ENCODE measurements around the gene PLOD1. TPM values are rescaled to one million over a fixed set of nuclear protein-coding genes. Genes with fewer than 3 reads are reported as not detected.
"Not testable (repeated sequence)": the region's sequence is repeated elsewhere in the genome, so short reads cannot be mapped to it uniquely, and the experiment has no call there.

PLOD1 gene
- total RNA-seq, 4 donors from 2014 or later = 52.8 to 87.9 (median 64.0) TPM

DNA sequence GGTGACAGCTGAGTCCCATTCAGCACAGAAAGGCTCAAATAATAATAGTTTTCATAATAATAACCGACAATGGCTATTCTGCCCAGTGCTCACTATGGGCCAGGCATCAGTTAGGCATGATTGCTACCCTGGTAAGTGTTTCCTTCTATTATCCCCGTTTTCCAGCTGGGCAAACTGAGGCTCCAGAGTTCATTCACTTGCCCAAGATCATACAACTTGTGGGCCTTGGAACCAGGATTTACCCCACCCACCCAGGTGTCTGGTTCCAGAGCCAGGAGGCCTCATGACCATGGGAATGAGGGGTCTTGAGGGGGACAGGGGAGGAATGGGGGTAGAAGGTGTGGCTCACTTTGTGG is 518 bp downstream of the PLOD1 start:
- Histone ChIP-seq H3K4me1 (peaks cover 0 to 63% (median 21%) of the 10 kb centered on the region in 4 donors), H3K4me3 (peak overlapping the region; percentile 49 to 77 (median 72)), H3K27me3 (no peaks in the 10 kb centered on the region), H3K36me3 (peaks cover 0 to 8% (median 0%) of the 10 kb centered on the region in 3 donors), H3K27ac (peak overlapping the region; percentile 73 to 92 (median 84)), H3K9me3 (no peaks in the 10 kb centered on the region)
- TF ChIP-seq, protein P1, sequence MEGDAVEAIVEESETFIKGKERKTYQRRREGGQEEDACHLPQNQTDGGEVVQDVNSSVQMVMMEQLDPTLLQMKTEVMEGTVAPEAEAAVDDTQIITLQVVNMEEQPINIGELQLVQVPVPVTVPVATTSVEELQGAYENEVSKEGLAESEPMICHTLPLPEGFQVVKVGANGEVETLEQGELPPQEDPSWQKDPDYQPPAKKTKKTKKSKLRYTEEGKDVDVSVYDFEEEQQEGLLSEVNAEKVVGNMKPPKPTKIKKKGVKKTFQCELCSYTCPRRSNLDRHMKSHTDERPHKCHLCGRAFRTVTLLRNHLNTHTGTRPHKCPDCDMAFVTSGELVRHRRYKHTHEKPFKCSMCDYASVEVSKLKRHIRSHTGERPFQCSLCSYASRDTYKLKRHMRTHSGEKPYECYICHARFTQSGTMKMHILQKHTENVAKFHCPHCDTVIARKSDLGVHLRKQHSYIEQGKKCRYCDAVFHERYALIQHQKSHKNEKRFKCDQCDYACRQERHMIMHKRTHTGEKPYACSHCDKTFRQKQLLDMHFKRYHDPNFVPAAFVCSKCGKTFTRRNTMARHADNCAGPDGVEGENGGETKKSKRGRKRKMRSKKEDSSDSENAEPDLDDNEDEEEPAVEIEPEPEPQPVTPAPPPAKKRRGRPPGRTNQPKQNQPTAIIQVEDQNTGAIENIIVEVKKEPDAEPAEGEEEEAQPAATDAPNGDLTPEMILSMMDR (IDR thresholded peaks at IDR 0.05) = no peak
- TF ChIP-seq EP300 (IDR thresholded peaks at IDR 0.05) (no peak), POLR2A (IDR thresholded peaks at IDR 0.05) (no peak)
- no peak for DNase-seq (ENCODE audit: low spot score in 2 of 2)
- 0 to 13% methylated on average over 2 of the region's 2 CpGs for WGBS, 2 donors

DNA sequence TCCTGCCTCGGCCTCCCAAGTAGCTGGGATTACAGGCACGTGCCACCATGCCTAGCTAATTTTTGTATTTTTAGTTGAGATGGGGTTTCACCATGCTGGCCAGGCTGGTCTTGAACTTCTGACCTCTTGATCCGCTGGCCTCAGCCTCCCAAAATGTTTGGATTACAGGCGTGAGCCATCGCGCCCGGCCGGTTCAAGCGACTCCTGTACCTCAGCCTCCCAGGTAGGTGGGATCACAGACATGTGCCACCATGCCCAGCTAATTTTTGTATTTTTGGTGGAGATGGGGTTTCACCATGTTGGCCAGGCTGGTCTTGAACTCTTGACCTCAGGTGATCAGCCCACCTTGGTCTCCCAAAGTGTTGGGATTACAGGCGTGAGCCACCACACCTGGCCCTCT is 1.2 kb downstream of the PLOD1 start:
- peak overlapping the region in 2 of 4 donors; percentile 72 to 77 for H3K4me3 ChIP-seq
- WGBS, 2 donors = 88 to 92% methylated on average over 10 of the region's 10 CpGs

DNA sequence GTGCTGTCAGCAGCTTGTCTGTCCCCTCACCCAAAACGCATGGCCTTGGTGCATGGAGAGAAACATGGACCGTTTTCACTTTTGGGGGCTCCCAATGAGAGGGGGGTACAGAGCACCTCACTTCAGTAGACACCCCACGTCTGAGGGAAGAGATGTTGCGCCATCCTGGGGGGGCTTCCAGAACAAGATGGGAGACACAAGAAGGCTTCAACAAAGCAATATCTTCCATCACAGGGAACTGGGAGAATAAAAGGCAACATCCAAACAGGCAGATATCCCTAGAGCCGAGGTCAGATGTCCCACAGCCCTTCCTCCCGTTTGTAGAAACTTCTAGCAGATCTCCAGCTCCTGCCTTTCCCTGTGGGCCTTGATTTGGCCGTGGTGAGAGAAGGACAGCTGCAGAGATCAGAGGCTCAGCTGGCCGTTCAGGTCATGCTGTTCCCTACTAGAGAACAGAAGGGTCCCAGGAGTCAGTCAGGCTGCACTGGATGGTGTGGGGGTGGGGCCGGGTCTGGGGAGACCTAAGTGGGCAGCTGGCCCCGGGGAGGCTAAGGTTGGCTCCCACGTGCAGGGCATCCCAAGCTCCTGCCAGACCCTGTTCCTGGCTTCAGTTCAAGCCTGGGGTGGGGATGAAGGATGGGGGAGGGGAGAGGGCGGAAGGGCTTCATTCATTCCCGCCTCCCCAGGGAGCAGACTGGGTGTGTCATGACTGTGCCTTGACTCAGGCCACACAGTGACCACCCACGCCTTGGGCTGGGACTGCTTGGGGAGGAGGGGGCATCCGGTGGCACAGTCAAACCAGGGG is 4.4 kb downstream of the PLOD1 start:
- peak; percentile 63 to 75 for DNase-seq (ENCODE audit: low spot score in 2 of 2)
- no peaks in the 10 kb centered on the region for H3K9me3 ChIP-seq
- no peak overlapping the region for H3K4me3 ChIP-seq
- no peaks in the 10 kb centered on the region for H3K27me3 ChIP-seq
- WGBS, 2 donors = 34 to 56% methylated on average over 11 to 15 of the region's 15 CpGs
- peaks cover 0 to 65% (median 18%) of the 10 kb centered on the region in 4 donors for H3K4me1 ChIP-seq
- TF ChIP-seq EP300 (IDR thresholded peaks at IDR 0.05) (peak in 1 of 2 donors; percentile 53), POLR2A (IDR thresholded peaks at IDR 0.05) (no peak)
- TF ChIP-seq, protein P1 (IDR thresholded peaks at IDR 0.05) = no peak
- H3K36me3 ChIP-seq = peaks cover 0 to 23% (median 0%) of the 10 kb centered on the region in 3 donors
- peak overlapping the region in 3 of 4 donors; percentile 9 to 72 (median 70) for H3K27ac ChIP-seq

More for the DNA sequence above, 1.2 kb downstream of the PLOD1 start:
- Histone ChIP-seq H3K27ac (peak overlapping the region in 2 of 4 donors; percentile 4 to 83), H3K4me1 (peaks cover 0 to 64% (median 19%) of the 10 kb centered on the region in 4 donors)
- H3K27me3 ChIP-seq; DNase-seq (ENCODE audit: low spot score in 2 of 2); H3K36me3 ChIP-seq; H3K9me3 ChIP-seq: not testable (repeated sequence)

DNA sequence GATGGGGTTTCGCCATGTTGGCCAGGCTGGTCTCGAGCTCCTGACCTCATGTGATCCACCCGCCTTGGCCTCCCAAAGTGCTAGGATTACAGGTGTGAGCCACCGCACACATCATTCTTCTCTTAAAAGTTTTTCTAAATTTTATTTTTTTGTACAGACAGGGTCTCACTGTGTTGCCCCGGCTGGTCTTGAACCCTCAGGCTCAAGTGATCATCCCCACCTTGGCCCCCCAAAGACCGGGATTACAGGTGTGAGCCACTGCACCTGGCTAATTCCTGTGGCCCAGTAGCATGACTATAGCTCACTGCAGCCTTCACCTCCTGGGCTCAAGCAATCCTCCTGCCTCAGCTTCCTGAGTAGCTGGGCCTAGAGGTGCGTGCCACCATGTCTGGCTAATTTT is 5.3 kb downstream of the PLOD1 start:
- DNase-seq (ENCODE audit: low spot score in 2 of 2); H3K9me3 ChIP-seq; H3K4me3 ChIP-seq; H3K27me3 ChIP-seq: not testable (repeated sequence)
- Histone ChIP-seq H3K27ac (peak overlapping the region in 3 of 4 donors; percentile 9 to 72 (median 48)), H3K36me3 (peaks cover 0 to 29% (median 0%) of the 10 kb centered on the region in 3 donors), H3K4me1 (peaks cover 0 to 61% (median 16%) of the 10 kb centered on the region in 4 donors)
- WGBS, 2 donors = 95 to 99% methylated on average over 7 of the region's 7 CpGs

DNA sequence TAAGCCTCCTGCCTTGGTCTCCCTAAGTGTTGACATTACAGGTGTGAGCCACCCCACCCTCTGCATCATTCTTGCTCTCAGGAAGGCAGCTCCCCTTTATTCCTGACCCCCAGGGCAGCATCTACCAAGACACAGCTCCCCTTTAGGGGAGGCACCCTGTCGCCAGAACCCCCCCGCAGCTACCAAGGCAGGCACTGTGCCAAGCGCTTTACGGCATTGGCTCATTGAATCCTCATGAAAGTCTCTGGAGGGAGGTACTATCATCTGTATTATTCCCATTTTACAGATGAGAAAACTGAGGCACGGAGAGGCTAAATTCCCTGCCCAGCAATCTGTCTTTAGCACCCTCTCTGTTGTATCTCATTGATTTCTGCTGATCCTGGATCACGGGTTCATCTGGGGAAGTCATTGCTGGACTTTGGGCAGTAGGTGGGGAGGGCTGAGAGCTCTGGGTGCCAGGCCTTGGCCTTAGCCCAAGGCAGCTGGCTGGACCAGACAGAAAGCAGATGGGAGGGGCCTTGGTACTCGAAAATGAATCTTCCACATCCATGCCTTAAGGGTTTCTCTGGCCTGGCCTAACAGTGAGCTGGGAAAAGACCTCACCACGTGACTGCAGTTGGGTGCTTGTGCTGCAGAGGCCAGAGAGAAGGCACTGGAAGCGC is 5.9 kb downstream of the PLOD1 start:
- Histone ChIP-seq H3K4me1 (peaks cover 0 to 55% (median 12%) of the 10 kb centered on the region in 4 donors), H3K27me3 (no peaks in the 10 kb centered on the region), H3K27ac (peak overlapping the region in 1 of 4 donors; percentile 48), H3K36me3 (peaks cover 0 to 31% (median 0%) of the 10 kb centered on the region in 3 donors), H3K4me3 (no peak overlapping the region), H3K9me3 (no peaks in the 10 kb centered on the region)
- 61 to 71% methylated on average over 8 to 9 of the region's 9 CpGs for WGBS, 2 donors
- no peak for DNase-seq (ENCODE audit: low spot score in 2 of 2)
- TF ChIP-seq, protein P1 (IDR thresholded peaks at IDR 0.05) = no peak
- peak in 1 of 2 donors; percentile 19 for TF ChIP-seq EP300 (IDR thresholded peaks at IDR 0.05)

DNA sequence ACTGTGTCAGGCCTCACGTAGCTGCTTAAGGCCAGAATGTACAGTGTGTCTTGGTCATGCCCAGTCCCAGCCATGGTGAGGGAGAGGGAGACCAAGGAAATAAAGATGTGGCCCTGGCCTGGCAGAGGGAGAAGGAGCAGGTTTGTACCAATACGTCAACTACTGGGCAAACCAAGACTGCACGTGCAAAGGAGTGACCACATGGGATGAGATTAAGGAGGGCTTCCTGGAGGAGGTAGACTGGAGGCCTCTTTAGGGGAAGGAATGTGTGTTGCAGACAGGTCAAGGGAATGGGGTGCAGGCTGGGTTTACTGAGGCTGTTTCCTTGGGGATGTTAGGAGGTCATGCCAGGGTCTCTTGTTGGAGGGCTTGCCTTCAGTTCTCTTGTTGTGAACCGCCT is 7.8 kb downstream of the PLOD1 start:
- Histone ChIP-seq H3K9me3 (no peaks in the 10 kb centered on the region), H3K4me3 (no peak overlapping the region), H3K4me1 (peaks cover 0 to 38% (median 12%) of the 10 kb centered on the region in 4 donors), H3K36me3 (peaks cover 0 to 29% (median 0%) of the 10 kb centered on the region in 3 donors), H3K27ac (no peak overlapping the region), H3K27me3 (no peaks in the 10 kb centered on the region)
- no peak for DNase-seq (ENCODE audit: low spot score in 2 of 2)
- 85% methylated on average over 4 of the region's 4 CpGs for WGBS, 2 donors
- no peak for TF ChIP-seq POLR2A (IDR thresholded peaks at IDR 0.05)
- TF ChIP-seq, protein P1 (IDR thresholded peaks at IDR 0.05) = no peak
- TF ChIP-seq EP300 (IDR thresholded peaks at IDR 0.05) = no peak

All from tibial nerve (tissue), 4 donors.